HTERT RPE-1 (cell line): ENCODE measurements around the gene SCARB1.

Experiments
- in situ Hi-C: fragments of 300-500 bp; cut with MboI; formaldehyde crosslinking; loops from 4 replicates; pipeline ENCODE4 v1.14.3; 2020; ENCODE audit warnings: low sequenced_read_pairs

The SCARB1 gene

GRCh38 chr12:124865728-124866127 is 2.1 kb upstream of the SCARB1 start:
- in situ Hi-C loops = no loop called here

GRCh38 chr12:124864326-124864752 is 675 bp upstream of the SCARB1 start:
- in situ Hi-C loops = no loop called here

DNA sequence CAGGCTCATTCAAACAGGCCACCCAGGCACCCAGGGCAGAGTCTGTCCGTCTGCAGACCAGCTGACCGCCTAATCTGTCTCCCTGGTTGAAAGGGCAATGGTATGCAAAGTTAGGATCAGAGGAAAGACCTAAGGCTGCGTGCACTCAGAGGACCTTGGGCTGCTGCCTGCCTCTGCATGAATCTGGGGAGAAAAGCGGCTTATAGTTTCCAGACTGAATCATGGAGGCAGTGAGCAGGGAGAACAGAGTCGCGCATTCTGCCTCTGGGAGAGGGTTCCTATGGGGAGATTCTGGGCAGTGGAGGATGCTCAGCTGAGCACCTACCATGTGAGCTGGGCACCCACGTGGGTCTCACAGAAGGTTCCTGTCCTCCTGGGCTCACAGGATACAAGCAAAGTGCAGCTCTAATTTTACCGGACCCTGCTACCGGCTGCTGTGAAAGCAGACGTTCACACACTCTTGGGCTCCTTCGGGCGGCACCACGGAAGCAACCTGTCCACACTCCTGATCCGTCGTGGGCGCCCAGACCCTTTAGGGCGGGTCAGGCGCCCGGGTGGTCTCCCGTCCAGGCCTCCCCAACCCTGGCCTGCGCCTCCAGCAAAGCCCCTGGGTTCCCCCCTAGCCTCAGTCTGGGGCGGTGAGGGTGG is 772 bp downstream of the SCARB1 start:
- in situ Hi-C loops = no loop called here

GRCh38 chr12:124861898-124862676 is 1.6 kb downstream of the SCARB1 start:
- in situ Hi-C loops = no loop called here

GRCh38 chr12:124861492-124861891 is 2.2 kb downstream of the SCARB1 start:
- in situ Hi-C loops = no loop called here

DNA sequence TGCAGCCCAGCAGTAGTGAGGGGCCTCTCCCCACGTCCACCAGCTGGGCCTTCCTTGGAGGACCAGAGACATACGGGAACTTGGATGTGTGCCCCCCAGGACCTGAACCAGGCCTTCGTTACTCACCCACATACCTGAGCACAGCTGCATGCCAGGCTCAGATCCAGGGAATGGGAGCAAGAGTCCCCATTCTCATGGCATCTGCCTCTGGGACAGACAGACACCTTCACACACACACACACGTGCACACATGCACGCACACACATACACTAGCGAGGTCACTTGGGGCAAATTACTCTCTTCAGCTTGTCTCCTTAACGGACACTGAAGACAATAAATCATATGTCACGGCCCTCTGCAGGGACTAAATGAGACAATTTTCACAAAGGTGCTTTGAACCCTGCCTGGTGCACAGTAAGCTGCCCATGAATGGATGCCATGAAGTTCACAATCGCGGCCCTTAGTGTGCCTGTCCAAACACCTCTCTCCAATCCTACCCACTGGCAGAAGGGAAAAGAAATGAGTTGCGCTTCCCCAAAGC is 5.7 kb downstream of the SCARB1 start:
- in situ Hi-C loops = no loop called here

GRCh38 chr12:124856842-124857178 is 6.9 kb downstream of the SCARB1 start:
- in situ Hi-C loops = no loop called here

GRCh38 chr12:124856132-124856841 is 7.4 kb downstream of the SCARB1 start:
- in situ Hi-C loops = no loop called here

- in situ Hi-C loops = no loop called here
These were observed 8.2 kb downstream of the SCARB1 start for GRCh38 chr12:124855275-124855957.

GRCh38 chr12:124854637-124855184 is 9.0 kb downstream of the SCARB1 start:
- in situ Hi-C loops = no loop called here

DNA sequence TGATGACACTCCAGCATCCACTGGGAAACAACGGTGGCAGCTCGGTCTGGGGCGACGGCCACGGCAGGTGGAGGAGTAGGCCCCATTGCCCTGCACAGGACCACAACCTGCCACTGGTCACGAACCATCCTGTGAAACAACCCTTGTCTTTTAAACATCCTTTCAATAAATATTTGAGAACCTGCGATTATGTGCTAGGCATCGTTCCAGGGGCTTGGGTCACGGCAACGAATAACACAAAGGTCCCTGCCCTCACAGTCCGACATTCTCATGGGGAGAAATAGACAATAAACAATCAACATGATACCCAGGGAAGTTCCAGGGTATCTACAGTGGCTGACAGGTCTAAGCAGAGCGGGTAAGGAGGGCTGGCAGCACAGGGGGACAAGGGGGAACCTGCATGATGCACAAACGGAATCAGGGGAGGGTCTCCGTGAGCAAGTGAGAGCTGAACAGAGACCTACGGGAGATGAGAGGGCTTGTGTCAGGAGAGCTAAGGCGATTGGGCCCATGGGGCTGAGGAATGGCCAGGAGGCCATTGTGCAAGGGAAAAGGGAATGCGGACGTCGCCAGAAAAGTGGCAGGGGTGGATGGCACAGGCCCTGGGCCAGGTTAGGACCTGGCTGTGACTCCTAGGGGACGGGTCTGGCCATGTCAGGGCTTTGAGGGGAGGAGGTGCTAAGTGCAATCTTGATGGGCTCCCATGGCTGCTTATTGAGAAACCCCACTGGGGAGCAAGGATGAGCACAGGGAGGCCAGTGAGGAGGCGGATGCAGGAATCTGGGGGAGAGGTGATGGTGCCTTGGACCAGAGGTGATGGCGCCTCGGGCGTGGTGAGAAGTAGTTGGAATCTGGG is 9.7 kb downstream of the SCARB1 start:
- in situ Hi-C loops = no loop called here

- in situ Hi-C loops = no loop called here
These were observed 10.7 kb downstream of the SCARB1 start for GRCh38 chr12:124852911-124853427.

DNA sequence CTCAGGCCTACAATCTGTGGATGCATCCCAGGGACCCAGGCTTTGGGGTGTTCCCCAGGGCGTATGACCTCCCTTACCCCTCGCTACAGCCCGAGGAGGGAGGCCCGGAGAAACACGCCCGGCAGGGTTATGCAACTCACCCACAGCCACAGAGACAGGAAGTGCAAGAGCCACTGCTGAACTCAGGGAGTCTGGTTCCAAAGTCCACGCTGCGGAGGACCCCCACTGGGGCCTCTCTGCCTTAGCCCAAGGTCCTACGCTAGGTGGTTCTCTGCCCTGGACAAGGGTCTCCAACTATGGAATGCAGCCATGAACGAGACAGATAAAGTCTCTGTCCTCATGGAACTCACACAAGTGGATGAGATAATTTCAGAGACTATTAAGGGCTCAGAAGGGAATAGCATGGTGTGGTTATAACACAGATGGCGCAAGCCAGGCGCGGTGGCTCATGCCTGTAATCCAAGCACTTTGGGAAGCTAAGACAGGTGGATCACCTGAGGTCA is 11.3 kb downstream of the SCARB1 start:
- in situ Hi-C loops = no loop called here

DNA sequence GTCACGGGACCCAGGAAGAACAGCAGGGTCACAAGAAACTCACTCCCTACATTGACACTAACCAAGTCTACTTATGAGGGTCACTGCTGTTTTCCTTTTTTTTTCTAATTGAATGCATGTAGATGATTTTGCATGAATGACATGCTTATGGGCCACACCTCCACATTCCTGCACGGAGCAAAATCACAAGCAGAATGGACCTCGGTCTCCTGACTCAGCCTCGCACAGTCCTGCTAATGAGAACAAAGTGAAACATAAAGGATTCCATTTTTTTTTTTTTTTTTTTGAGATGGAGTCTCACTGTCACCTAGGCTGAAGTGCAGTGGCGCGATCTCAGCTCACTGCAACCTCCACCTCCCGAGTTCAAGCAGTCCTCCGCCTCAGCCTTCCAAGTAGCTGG is 12.3 kb downstream of the SCARB1 start:
- in situ Hi-C loops = no loop called here

- in situ Hi-C loops = no loop called here
These were observed 14.3 kb downstream of the SCARB1 start for GRCh38 chr12:124849382-124849781.

DNA sequence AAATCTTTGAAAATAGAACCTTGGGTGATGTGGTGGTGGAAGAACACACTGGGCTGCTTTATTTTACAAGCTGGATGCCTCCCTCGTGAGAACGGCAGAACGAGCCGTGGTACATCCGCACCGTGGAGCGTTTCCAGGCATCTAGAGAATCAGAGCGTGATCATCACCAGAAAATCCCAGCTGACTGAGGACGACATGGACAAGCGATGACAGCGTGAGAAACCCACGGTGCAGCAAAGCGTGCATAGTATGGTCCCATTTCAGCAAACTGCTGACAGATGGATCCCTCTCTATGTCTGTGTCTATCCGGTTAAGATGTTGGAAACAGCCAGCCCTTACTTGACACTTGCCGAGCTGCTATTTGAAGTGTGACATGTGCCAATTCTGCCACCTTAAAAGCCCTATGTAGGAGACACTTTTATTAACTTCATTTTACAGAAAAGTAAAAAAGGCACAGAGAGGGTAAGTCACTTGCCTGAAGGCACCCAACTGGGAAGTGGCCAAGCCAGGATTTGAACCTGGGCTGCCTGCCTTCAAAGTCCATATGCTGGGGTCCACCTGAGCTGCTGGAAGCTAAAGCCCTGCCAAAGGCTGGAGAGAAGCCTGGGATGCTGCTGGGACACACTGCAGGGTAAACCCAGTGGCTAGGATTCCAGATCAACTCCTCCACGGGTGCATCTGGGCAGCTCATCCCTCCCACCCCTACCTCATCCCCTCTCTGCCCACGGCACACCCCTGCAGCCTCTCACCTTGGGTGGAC is 14.9 kb downstream of the SCARB1 start:
- in situ Hi-C loops = no loop called here

DNA sequence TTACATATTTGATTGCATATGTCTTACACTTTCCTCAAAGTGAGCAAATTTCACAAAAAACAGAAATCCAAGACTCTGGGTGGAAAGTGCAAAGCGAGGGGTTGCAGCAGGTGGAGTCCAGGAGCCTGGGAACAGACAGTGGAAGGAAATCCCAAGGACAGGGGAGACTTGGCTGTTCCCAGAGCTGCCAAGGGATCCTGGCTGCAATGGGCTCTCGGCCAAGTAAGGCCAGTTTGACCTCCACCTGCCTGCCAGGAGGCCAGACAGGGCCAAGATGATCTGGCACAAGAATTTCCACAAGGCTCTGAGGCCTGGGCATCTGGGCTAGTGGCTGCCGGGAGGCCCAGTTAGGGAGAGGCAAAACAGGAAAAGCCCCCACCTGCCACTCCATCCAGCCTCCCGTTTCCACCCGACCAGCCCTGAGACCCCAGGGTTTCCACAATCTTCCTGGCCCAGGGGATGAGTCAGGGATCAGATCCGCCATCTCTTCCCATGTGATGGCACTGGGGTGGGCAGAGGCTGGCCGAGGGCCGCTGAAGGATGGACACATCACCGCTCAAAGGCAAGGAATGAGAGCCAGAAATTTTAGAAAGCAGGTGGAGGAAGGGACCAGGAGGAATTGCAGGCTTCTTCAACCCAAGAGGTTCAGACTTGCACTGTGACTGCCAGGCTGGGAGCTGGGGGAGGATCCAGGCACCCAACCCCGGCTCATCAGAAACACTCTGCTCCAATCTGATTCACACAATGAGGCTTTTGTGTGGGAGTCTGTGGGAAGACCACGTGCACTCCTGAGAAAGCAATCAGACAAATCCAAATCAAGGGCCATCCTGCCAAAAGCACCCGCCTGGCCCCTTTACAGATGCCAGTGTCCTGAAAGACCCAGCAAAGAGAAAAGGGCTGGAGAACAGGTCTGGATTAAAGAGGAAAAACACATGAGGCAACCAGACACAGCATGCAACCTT is 16.3 kb downstream of the SCARB1 start:
- in situ Hi-C loops = no loop called here
